NCI-H82 (cell line): ENCODE measurements around the gene G6PC3.
"Not testable (repeated sequence)": the region's sequence is repeated elsewhere in the genome, so short reads cannot be mapped to it uniquely, and the experiment has no call there.

Experiments used
- DNase-seq: peaks from one replicate; lab custom pipeline; 2025; lab: John Stamatoyannopoulos, UW

The G6PC3 gene

DNA sequence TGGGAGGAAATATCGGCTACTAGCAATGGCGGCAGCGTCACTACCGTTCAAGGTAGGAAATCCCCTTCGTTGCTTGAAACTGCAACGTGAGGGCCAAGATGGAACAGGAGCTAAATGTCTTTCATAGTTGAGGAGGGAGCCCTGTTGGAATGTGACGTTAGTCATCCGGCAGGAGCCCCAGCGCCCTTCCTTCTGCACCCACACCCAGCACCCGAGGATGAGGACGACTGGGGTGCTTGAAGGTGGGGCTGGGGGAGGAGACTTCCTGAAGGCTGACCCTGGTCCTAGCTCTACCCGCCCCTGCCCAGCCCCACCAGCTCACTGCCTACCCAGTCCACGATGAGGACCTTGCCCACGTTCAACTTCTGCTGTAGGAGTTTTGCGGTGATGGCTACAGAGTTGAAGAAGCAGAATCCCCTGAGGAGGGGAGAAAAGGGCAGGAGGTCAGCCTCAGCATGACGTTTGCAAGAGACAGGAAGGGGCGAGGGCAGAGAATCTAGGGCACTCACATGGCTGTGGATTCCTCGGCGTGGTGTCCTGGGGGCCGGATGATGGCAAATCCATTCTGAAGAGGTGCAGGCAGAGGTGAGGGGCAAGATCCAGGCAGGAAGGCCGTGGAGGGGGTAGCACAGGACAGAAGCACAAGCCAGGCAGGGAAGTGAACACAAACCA lies 11.9 kb downstream of the G6PC3 start:
- DNase-seq, result no peak

DNA sequence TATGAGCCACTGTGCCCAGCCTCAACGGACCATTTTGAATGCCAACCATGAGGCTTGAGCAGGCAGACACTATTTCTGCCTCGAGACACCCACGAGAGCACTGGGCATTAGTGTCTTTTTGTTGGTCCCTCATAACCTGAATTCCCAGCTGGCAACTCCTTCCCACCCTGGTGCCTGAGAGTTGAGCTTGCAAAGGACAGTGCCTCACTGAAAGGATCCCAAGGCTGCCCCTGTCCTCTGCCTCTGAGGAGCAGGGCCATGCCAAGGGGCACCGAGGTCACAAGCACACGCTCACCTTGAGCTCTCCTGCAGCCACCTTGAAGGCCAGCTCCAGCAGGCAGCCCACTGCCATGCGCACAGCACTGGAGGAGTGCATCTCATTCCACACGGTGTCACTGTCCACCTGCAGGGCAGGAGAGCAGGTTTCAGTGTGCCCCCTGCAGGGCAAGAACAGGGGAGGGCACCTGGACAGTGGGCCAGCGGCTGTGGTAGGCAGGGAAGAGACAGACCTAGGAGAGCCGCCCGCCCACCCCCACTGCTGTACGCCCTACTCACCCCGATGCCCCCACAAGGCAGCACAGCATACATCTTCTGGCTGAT lies 12.8 kb downstream of the G6PC3 start:
- DNase-seq, result peak; percentile 59

DNA sequence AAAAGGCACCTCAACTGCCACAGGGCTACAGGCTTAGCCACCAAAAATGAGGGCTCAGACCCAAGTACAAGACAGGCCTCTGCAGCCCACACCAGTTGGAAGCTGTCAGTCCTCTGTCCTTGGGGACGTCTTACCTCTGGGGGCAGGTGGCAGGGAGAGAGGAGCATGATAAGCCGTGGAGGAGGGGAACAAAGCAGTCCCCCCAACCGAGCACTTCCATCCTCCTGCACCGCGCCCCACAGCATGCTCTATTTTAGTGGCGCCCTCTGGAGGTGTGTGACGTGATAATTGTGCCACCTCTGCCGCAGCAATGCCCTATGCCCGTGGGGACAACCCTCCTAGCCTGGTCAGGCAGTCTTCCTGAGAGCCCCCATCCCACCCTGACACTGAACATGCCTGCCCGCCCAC lies 13.6 kb downstream of the G6PC3 start:
- peak; percentile 40 for DNase-seq

DNA sequence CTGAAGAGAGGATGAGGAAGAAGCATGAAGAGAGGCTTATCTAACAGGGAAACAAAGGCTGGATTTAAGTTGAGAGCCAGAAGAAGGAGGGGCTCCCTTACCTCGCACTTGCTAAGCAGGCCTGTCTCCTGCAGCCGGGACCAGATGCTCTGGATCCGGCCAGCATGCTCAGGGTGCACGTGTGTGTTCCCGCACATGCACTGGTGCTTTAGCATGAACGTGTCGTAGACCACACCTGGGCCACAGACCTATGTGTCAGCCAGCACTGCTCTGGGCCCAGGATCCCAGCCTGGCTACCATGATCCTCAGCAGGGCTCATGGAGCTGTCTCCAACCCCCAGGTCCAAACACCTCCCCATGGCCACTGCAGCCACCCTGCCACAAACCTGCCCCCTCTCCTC lies 14.4 kb downstream of the G6PC3 start:
- no peak for DNase-seq

DNA sequence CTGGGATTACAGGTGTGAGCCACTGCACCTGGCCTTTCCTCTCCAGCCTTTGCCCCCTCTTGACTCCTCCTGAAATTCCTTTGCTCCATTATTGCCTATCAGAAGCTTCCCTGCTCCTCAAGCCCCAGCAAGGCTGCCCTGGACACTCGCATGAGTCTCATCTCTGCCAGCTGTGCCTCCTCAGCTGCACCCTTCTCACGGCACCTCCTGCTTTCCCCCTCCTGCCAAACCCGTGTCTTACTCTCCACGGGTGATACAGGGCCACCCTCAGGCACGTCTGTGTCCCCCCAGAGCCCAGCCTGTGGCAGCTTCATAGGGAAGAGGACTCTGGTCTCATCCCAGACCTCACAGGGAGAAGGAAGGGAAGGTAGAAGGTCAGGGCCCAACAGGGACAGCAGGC lies 15.4 kb downstream of the G6PC3 start:
- DNase-seq, result no peak

DNA sequence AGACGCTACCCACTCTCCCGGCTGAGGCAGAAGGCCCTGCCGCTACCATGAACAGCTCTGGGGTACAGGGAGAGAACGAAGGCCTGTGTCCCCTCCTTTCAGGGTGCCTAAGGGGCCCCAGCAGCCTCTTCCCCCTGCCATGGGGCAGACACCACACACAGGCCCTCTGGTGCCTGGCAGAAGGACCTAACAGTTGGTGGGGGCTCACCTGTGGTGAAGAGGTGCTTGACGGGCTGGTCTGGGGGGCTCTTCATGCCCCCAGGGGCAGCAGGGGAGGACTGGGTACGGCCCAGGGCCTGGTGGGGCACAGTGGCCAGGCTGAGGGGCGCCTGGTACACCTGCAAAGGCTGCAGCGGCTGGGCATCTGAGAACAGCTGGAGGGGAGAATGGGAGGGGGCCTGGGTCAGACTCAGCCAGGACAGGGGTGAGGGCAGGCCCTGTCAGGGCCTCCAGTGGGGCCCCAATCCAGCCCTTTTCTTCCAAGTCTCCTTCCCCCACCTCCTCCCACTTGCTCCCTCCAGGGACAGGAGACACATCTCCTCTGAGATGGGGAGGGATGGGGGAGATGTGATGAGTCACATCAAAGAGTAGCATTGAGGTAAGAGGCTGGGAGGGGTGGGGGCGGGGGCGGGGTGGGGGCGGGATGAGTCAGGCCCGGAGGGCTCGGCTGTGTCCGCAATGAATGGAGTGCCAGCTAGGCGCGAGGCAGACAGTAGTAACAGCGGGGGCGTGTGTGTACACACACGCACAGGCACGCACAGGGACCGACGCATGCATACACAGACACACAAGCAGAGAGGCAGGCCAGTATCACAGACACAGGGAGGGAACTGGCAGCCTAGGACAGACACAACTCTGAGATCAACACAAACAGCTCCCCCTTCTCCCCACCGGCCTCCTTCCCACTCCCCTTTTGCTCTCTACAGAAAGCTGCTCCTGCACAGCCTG lies 16.1 kb downstream of the G6PC3 start:
- no peak for DNase-seq

DNA sequence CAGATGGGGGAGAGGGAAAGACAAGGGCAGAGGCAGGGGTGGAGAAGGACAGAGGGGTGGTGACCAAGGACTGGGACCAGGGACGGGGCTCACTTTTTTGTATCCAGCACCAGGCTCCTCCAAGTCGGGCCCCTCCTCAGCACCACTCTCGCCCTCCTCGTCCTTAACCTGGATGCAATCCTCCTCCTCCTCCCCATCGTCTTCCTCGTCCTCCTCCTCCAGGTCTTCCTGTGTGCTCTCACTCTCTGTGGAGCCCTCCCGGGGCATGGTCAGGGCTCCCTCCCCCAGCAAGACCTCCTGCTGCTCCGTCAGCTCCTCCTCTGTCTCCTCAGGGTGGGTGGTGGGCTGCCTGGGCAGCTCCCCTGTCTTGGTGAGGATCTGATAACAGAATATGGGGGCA lies 16.8 kb downstream of the G6PC3 start:
- no peak for DNase-seq

DNA sequence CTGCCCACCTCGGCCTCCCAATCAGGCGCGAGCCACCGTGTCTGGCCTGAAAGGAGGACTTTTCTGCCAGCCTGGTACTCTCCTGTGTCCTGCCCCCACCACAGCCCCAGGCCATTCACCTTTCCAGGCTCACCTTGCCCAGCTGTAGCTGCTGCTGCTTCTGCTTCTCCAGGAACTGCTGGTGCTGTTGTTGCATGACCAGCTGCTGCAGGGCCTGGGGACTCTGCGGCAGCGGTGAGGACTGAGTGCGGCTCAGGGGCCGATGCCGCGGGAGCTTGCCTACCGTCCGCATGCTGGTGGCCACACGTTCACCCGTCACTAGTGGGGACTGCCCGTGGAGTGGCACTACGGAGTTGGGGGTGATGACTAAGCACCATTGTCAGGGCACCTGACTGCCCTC lies 17.7 kb downstream of the G6PC3 start:
- no peak for DNase-seq

DNA sequence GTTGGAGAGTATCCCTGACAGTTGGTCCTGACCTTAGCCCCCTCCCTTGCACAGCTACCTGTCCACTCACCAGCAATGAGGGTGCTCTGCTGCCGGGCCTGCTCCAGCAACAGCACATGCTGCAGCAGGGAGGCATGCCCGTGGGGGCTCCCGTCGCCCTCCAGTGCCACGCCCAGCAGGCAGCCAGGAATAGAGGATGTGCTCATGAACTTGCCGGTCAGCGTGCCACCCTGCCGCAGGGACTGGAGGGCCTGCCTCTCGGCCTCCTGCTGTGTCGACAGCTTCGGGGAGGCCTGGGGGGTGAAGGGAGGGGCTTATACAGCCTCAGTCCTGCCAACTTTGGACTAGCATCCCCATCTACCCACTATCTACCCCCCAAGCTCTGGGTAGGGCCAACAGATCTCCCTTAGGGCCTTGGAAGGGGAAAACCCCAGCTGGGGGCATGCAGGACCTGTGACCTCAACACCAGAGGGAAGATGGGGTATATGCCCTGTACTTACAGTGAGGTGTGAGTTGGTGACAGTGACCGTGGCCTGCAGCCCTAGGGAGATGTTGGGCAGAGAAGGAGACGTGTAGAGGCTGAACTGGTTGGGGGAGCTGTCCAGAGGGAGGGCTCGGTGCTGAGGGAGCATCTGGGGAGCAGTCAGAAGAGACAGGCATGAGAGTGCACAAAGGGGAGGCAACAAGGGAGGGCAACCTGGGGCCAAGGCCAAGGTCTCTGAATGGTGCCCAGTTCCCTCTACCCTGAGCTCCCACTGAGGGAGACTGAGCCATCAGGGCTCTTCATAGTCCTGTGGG lies 20.9 kb downstream of the G6PC3 start:
- no peak for DNase-seq

DNA sequence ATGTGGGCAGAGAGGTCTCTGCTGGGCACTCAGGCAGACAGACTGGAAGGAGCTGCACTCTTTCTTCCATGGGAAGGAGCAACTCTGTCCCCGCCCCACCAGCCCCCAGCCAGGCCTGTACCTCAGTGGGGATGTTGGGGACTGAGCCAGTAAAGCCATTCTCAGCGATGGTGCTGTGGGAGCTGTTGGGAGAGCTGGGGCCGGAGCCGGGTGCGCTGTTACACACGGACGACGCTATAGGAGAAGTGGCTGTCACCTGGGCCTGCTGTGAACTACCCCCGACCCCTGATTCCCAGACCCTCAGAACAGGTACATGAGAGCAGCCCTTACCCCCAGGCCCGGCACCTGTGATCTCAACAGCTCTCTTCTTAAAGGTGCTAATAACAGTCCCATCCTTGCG lies 21.5 kb downstream of the G6PC3 start:
- no peak for DNase-seq

DNA sequence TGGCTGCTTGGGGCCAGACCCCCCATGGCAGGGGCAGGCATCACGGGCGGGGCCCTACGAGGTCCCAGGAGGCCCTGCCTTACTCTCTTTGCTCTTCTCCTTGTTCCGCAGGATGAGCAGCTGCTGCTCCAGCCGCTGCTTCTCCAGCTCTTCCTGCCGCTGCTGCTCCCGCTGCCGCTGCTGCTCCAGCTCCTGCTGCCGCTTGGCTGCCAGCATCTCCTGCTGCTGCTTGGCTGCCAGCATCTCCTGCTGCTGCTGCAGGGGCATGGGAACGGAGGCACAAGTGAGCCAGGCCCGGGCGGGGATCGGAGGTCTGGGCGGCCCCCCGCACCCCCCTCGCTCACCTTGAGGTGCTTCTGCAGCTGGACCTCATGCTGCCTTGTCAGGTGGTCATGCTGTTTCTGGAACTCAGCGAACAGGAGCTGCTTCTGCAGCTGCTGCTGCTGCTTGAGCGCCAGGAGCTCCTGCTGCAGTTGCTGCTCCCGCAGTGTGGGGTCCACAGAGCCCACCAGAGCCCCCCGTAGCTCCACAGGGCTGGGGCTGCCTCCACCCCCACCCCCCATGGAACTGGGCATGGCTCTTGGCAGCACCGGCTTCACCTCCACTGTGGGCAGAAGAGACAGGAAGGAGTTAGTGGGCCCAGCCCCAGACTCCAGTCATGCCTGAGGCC lies 22.8 kb downstream of the G6PC3 start:
- no peak for DNase-seq

DNA sequence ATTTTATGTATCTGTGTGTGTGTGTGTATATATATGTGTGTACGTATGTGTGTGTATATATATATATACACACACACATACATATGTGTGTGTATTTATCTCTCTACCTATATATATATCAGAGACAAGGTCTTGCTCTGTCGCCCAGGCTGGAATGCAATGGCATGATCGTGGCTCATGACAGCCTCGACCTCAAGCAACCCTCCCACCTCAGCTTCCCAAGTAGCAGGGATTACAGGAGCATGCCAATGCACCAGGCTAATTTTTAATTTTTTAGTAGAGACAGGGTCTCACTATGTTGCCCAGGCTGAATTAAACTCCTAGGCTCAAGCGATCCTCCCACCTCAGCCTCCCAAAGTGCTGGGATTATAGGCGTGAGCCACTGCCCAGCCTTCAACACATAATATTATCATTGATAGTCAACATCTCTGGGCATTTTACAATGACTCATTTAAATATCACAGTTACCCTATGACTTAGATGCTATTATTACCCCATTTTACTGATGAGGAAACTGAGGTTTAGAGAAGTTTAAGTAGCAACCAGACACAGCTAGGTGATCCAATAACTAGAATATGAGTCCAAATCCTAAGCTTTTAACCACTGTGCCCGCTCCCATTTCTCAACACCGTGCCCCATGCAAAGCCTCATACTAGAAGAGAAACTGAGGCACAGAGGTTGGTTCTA lies 24.3 kb downstream of the G6PC3 start:
- no peak for DNase-seq

DNA sequence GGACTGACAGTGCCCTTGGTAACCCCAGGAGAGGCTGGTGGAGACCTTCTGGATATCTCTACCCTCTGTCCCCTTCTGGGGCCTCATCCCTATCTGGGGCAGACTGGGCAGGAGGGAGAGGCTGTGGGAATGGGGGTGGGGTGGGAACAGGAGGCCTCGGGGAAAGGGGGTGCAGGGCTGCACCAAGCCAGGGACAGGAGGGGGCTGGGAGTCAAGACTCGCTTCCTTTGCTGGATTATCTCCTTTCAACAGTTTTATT lies 24.8 kb downstream of the G6PC3 start:
- DNase-seq, result no peak

DNA sequence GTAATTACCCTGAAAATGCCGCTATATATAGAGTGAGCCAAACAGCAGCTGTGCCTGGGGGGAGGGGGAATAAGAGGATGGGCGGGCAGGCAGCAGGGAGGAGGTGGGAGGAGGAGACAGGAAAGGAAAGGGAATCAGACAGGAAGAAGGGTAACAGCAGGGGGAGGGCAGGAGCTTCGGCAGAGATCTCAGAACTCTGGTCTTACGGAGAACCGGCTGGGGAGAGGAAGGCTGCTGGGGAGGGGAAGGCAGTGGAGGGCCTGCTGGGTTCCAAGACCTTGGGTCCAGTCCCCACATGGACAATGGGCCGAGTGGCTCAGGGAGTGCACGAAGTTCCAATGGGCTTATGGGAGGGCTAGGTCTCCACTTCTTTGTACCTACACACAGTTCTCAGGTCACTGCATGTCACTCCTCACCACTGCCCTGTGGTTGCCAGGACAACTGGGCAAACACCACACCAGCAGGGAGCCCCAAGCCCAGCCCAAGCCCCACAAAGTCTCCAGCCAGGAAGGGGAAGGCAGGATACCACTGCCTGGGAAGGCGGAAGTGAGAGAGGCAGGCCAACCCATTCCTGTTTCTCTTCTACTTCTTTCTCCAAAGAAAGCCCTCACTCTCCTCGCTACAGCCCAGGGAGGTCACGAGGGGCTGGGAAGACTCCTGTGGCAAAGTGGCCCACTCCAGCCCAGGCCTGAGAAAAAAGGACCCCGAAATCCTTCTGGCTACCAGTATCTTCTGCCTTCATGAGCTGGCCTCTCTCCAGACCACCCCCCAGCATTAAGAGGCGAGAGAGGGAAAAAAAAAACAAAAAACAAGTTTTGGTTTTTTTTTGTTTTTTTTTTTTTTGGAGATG lies 25.3 kb downstream of the G6PC3 start:
- peak; percentile 98 for DNase-seq

DNA sequence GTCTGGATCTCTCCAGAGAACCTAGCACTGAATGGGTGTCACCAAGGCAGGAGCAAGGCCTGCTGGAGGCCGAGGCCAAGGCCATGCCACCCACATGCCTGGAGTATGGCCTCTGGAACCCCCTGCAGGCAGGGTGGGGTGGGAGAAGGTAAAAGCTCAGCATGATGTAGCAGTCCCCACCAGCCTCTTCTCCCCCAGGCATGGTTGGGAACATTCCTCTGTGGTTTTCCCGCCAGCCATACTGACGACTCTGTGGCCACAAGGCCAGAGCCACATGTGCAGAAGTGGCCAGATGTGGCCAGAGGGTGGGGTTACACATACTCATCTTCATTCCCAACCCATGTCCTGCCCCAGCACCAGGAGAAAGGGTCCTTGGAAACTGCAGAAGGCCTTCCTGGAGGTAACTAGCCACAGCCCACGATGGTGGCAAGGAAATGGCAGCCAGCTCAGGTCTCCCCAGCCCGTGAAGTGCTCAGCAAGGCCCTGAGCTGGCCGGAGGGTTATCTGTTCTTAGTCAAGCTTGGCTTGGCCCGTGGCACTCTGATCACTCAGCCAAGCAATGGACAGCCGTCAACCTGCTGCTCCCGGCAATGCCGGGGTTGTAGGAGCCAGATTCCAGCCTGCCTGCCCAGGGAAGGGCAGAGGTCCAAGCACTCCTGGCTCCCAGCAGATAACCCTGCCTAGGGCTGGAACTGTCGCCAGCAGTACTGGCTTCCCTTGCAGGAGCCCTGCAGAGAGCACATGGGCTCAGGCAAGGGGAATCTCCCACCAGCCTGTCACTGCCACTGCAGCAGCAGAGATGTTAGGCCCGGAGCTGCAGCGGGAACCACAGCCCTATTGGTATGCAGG lies 26.8 kb downstream of the G6PC3 start:
- no peak for DNase-seq

DNA sequence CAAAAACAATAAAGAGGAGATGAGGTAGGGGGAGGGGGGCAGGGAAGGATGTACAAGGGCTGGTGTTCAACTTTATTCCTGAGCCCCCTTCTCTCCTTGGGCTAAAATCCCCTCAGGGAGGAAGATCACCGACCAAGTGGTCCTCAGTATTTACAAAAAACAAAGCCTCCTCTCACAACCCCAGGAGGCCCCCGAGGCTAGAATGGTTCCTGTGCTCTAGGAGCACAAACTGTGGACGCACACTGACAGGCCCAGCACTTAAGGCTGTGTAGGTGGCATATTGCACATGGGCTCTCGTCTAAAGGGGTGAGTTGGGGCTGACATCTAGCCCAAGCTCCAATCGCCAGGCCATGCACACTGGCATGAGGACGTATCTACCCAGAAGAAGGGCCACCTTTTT lies 31.3 kb downstream of the G6PC3 start:
- DNase-seq, result not testable (repeated sequence)

DNA sequence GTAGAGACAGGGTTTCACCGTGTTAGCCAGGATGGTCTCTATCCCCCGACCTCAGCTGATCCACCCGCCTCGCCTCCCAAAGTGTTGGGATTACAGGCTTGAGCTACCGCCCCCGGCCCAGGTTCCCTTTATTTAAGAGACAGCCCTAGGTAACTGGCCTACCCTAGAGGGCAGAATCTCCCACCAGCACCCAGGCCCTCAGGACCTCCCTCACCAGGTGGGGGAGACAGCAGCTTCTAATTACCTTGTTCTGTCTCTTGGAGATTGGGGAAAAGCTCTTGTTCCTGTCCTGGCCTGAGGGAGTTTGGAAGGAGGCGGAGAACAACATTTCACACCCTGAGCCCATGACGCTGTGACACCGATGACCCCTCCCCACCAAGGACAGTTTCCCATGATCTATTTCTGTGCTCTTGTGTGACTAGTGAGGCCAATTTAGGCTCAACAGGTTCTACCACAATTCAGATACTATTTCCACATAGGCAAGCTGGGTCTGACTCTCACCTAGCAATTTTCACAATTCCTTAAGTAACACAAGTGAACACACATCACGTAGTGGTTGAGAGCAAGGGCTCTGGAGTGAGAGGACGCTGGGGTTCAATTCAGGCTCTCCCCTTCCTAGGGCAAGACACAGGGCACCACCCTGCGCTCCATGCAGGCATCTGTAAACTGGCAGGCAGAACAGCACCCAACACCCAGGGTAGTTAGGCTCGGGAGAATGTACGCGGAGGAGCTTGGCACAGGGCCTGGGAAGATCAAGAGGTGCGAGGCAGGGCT lies 32.5 kb downstream of the G6PC3 start:
- peak; percentile 25 for DNase-seq

DNA sequence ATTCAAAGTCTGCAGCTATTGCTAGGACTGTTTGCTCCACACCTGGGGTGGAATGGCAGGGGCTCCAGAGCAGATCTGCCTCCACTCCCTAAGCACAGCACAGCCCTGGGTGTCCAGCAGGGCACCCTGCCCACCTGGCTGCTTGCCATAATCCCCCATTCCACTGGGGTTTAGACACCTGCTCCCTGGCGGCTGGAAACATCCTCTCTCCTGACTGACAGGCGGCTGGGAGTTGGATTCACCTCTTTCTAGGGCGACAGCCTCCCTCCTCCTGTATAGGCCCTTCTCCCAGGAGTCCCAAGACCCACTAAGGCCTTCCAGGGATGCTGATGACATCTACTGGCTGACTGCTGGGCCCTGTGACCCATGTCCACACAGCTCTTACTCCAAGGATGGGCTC lies 34.9 kb downstream of the G6PC3 start:
- peak; percentile 96 for DNase-seq

DNA sequence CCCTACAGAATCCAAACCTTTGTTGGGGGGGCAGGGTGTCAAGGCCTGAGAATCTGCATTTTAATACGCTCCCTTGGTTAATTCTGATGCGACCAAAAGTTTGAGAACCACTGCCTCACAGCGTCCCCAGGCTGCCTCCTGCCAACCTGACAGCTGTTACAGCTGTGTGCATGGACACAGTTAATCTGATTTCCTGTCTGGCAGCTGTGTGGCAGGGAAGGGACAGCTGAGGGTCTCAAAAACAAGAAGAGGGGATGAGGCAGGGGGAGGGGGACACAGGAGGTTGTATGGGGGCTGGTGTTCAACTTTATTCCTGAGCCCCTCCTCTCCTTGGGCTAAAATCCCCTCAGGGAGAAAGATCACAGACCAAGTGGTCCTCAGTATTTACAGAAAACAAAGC lies 35.4 kb downstream of the G6PC3 start:
- DNase-seq, result peak; percentile 82
